GM19397 (cell line): Measurements from ENCODE around the gene YBX2.
"Not testable (repeated sequence)": the region's sequence is repeated elsewhere in the genome, so short reads cannot be mapped to it uniquely, and the experiment has no call there.

ENCODE experiments used
- ATAC-seq: cut with Tn5 transposase; IDR thresholded peaks from one replicate; pipeline ENCODE4 v1.9.1; 2021; ENCODE audit warnings: mild to moderate bottlenecking, moderate library complexity; ENCODE audit not compliant: unreplicated experiment

The YBX2 gene

GRCh38 chr17:7294614-7295153 is at the start of gene YBX2:
Gene YBX2, minus strand, starts transcription at chr17:7294639. Its CDS starts 139 bp downstream, at chr17:7294500.
- ATAC-seq = no peak

- ATAC-seq = no peak
Measured at GRCh38 chr17:7343250-7343649, 48.8 kb upstream of the YBX2 start.

- ATAC-seq = no peak
Measured at GRCh38 chr17:7341842-7342241, 47.4 kb upstream of the YBX2 start.

- ATAC-seq = no peak
Measured at GRCh38 chr17:7340179-7340578, 45.7 kb upstream of the YBX2 start.

GRCh38 chr17:7337600-7337999 is 43.2 kb upstream of the YBX2 start:
- ATAC-seq = not testable (repeated sequence)

- ATAC-seq = peak; percentile 67
Measured at GRCh38 chr17:7336240-7337175, 42.1 kb upstream of the YBX2 start, which contains the start of gene ACAP1. Gene ACAP1, plus strand, starts transcription at chr17:7336529. Its CDS starts 206 bp downstream, at chr17:7336735.

GRCh38 chr17:7335765-7336164 is 41.3 kb upstream of the YBX2 start:
- ATAC-seq = not testable (repeated sequence)

GRCh38 chr17:7334938-7335538 is 40.6 kb upstream of the YBX2 start:
- no peak for ATAC-seq

GRCh38 chr17:7332600-7333069 is 38.2 kb upstream of the YBX2 start:
- ATAC-seq = not testable (repeated sequence)

GRCh38 chr17:7332111-7332510 is 37.7 kb upstream of the YBX2 start:
- ATAC-seq = no peak

- no peak for ATAC-seq
Measured at GRCh38 chr17:7330638-7331015, 36.2 kb upstream of the YBX2 start.

GRCh38 chr17:7329997-7330637 is 35.7 kb upstream of the YBX2 start:
- ATAC-seq = peak; percentile 32

GRCh38 chr17:7329374-7329996 is 35.0 kb upstream of the YBX2 start:
- ATAC-seq = peak; percentile 59

GRCh38 chr17:7328840-7329373 is 34.5 kb upstream of the YBX2 start, which contains the start of gene NEURL4:
Gene NEURL4, minus strand, starts transcription at chr17:7329335. Its CDS starts 23 bp downstream, at chr17:7329312.
- no peak for ATAC-seq

GRCh38 chr17:7328009-7328408 is 33.6 kb upstream of the YBX2 start:
- no peak for ATAC-seq

GRCh38 chr17:7327501-7327900 is 33.1 kb upstream of the YBX2 start:
- ATAC-seq = no peak

GRCh38 chr17:7327056-7327455 is 32.6 kb upstream of the YBX2 start:
- no peak for ATAC-seq

GRCh38 chr17:7326186-7326585 is 31.7 kb upstream of the YBX2 start:
- no peak for ATAC-seq

- no peak for ATAC-seq
Measured at GRCh38 chr17:7325031-7325528, 30.6 kb upstream of the YBX2 start.

- no peak for ATAC-seq
Measured at GRCh38 chr17:7324438-7324779, 30.0 kb upstream of the YBX2 start.
